Mammary epithelial cell (primary cell): ENCODE measurements around the gene EDN1.

Experiments used
- CTCF ChIP-seq, 2 donors: IDR thresholded peaks in 1 of 2; conservative IDR thresholded peaks in 1 of 2; 2 replicates each; pipeline ENCODE4 v1.5.1; 2011 to 2012; ENCODE audit warnings: inconsistent platforms in 2 of 2, low read length in 2 of 2, mild to moderate bottlenecking in 2 of 2, control low read depth in 1 of 2, low read depth in 1 of 2; ENCODE audit not compliant: insufficient read depth in 1 of 2; ENCODE audit errors: extremely low read depth in 1 of 2
- EZH2 ChIP-seq: IDR thresholded peaks from 2 replicates; pipeline ENCODE4 v1.6.1; 2012; ENCODE audit warnings: low read length, inconsistent platforms, borderline replicate concordance

GRCh38 chr6:12309070-12309469 is 18.9 kb downstream of the EDN1 start:
- TF ChIP-seq CTCF (conservative IDR thresholded peaks at IDR 0.05 in 1 of 2, IDR thresholded peaks at IDR 0.05 in 1 of 2; ENCODE audit: extremely low read depth in 1 of 2, insufficient read depth in 1 of 2, low read depth in 1 of 2, low read length in 2 of 2) = no peak
- no peak for TF ChIP-seq EZH2
